ENCODE data around the gene FUT3.
A peak's percentile ranks its signal among the peaks of the same experiment; 100 is the strongest.

The FUT3 gene

DNA sequence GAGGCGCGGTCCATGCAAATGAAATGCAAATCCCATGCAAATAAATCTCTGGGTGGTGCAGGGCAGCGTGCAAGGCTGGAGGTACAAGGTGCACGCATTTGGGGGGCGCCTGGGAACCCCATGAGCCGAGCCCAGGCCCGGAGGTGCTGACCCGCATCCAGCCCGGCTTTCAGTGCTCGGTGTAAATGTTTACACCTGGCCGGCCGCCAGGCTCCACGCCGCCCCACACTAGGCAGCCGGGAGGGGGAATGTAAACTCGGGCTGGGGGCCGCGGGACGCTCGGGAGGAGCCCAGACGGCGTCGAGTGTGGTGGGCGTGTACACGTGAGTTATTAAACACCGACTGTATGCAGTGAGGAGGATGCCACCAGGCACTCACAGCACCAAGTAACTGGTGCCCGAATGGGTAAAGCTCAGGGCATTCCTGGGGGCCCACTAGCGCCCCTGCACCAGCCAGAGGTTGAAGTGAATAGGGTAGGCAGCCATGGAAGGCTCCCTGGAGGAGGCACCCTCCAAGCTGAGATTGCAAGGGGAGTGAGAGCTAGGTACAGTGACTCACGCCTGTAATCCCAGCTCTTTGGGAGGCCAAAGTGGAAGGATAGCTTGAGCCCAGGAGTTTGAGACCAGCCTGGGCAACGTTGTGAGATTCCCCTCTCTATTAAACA, 28.9 kb downstream of the FUT3 start:
- DNase-seq: no peak

DNA sequence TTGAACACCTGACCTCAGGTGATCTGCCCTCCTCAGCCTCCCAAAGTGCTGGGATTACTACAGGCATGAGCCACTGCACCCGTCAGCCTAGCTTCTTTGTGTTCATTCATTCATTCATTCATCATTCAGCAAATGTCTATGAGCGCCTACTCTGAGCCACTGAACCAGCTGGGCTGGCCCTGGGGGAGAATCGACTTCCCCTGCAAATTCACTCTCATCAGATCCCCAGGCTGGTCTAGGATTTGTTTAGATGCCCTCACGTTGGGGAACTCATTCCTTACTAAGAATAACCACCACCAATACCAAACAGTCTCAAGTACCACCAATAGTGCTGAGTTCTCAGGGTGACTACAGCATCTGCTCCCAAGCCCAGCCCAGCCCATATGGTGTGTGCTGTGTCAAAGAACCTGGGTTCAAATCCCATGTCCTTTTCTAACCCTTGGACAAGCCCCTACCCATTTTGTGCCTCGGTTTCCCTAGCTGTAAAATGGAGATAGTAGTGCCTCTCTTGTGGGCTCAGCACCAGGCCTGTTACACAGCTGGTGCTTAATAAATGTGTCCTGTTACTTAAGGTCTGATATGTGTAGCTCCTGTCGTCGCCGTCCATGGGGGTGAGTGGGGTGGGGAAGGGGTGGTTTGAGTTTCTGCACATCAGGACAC, 29.6 kb downstream of the FUT3 start:
- DNase-seq: no peak

DNA sequence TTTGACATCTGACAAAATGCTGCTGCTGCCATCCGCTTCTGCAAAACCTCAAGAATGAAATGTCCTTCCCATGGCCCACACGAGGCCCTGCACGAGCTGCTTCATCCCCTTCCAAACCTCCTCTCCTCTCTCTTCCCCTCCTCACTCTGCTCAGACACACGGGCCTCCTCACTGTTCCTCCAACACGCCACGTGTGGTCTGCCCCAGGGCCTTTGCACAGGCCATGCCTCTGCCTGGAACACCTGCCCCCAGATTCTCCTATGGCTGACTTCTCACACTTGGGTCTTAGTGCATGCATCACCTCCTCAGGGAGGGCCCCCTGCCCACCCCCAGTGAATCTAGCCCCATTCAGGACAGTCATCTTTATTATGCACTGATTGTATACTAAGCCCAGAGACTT, 30.5 kb downstream of the FUT3 start:
- DNase-seq: no peak

DNA sequence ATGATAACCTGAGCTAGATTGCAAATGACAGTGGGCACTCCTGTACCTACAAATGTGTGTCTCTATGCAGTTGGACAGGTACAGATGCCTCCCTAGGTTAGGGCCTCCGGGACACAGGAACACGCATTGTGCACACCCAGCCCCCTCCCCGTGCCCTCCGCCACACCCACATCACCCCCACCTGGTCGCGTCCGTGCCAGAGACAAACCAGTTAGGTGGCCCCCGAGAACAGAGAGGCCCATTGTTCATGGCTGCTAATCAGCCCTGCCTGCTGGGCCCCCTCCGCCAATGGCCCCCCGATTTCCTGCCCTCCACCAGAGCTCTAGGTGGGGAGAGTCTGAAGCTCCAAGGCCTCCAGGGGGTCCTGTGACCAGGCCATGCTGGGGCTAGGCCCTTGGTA, 32.7 kb downstream of the FUT3 start:
- DNase-seq: no peak

DNA sequence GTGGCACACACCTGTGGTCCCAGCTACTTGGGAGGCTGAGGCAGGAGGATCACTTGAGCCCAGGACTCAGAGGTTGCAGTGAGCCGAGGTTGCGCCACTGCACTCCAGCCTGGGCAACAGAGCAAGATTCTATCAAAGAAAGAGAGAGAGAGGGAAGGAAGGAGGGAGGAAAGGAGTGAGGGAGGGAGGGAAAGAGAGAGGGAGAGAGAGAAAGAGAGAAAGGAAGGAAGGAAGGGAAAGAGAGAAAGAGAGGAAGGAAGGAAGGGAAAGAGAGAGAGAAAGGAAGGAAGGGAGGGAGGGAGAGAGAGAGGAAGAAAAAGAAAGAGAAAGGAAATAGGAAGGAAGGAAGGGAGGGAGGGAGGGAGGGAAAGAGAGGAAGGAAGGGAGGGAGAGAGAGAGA, 34.0 kb downstream of the FUT3 start:
- no peak for DNase-seq

DNA sequence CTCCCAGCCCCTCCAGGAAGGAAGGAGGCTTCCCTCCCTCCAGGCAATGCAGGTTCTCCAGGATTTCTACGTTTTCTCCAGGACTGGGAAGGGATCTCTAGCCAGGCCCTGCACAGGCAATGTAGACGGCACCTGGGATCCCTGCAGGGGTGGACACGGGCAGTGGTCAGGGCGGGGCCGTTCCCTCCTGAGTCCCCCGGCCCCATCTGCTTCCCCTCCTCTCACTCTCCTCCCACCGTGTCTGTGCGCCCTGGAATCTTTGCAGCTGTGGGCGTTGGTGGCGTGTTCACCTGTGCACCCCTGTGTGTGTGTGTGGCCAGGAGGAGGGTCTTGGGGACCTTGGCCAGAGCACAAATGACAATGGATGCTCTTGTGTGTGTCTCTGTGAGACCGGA, 36.4 kb downstream of the FUT3 start:
- no peak for DNase-seq

DNA sequence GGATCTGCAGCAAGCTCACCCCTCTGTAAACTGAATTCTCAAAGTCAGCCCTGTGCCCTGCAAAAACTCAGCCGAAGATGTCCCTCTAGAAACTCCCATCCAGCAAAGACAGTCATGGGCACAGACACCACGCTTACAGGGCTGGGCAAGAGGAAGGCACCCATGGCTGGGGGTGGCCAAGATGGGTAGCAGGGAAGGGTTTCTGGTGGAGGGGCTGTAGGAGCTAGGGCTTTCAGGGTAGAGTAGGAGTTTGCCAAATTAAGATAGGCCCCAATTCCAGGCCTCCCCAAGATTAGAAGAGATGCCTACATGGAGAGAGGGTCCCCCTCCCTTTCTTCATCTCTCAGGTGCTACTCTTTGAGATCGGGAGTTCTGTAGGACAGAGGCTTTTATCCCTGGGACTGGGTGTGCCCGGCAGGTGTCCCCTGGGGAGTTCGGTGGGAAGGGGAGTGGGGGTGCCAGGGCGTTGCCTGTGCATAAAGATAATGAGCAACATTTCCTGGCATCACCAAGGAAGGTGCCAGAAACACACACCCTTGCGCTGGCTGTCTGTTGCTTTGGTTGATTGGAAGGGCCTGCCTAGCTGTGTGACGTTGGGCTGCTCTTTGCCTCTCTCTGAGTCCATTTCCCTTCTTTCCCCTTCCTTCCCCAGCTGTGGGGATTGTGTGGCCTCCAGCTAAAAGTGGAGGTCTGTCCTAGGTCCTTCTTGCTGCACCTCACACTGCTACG, 37.0 kb downstream of the FUT3 start:
- DNase-seq: no peak

DNA sequence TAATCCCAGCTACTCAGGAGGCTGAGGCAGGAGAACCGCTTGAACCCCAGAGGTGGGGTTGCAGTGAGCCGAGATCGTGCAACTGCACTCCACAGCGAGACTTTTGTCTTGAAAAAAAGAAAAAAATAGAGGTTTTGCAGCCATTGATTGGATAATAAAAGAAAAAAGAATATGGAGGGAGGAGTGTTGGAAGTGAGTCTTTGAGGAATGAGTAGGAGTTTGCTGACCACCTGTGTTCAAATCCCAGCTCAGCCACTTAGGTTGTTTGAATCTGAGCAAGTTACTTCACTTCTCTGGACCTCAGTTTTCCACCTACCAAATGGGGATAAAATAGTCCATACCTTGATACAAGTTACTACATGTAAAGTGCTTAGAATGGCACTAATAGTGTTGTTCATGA, 40.1 kb downstream of the FUT3 start:
- DNase-seq: no peak

DNA sequence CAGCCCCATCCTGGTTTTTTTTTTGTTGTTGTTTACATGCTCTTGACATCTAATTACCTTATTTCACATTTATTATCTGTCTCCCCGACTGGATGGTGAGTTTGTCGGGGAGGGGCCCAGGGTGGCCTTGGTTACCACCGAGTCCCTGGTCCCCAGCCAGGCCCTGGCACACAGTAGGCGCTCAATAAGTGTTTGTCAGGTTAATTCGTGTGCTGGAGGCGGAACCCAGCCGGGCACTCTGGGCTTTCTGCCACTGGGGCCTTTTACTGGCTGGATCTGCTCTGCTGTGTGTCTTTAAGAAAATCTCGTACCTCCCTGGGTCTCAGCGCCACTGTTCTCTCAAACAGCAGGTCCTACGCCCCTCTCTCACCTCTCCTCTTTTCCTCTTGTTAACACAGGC, 41.8 kb downstream of the FUT3 start:
- DNase-seq: no peak

DNA sequence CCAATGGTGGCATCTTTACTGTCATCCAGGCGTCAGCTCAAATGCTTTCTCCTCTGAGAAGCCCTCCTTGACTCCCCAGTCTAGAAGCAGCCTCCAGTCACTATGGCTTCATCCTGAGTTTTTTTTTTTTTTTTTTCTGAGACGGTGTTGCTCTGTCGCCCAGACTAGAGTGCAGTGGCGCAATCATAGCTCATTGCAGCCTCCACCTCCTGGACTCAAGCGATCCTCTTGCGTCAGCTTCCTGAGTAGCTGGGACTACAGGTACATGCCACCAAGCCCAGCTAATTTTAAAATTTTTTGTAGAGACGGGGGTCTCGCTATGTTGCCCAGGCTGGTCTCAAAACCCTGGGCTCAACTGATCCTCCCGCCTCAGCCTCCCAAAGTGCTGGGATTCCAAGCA, 42.2 kb downstream of the FUT3 start:
- DNase-seq: no peak

DNA sequence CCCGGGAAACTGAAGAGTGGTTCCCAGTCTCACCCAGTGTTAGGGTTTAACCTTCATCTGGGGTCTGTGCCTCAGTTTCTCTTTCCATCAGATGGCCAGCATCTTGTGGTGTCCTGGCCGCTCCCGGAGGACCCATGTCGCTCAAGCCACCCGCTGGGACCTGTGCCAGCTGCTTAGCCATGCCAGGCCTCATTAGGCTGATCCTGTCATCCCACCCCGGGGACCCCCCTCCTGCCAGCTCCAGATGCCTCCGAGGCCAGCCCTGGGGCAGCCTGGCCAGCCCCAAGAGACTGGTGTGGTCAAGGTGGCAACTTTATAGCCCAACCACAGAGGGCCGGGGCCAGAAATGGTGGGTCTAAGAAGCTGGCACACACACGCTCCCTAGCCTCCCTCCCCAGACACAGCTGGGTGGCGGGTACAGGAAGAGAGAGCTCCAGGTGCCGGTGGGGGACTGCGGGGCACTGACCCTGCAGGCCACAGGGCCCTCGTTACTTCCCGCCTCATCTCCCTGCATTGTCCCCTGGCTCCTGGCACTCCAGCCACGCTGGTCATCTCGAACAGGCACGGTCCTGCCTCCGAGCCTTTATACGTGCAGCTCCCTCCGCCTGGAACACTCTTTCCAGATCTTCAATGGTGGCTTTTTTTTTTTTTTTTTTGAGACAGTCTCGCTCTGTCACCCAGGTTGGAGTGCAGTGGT, 43.0 kb downstream of the FUT3 start:
- no peak for DNase-seq

DNA sequence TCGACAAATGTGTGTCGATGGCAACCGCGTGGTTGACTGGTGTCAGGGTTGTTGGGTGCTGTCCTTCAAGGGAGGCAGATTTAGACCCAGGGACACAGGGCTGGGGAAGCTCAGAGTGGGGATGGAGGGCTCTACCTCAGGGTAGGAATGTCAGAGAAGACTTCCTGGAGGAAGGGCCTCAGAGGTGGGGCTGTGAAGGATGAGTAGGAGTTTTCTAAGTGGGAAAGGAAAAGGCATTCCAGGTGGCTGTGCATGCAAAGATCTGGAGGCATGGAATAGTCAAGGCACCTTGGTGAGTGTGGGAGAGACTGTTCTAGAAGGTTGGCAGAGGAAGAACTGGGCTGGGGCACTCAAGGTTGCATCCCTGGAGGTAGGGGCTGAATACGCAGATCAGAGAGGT, 44.3 kb downstream of the FUT3 start:
- no peak for DNase-seq

DNA sequence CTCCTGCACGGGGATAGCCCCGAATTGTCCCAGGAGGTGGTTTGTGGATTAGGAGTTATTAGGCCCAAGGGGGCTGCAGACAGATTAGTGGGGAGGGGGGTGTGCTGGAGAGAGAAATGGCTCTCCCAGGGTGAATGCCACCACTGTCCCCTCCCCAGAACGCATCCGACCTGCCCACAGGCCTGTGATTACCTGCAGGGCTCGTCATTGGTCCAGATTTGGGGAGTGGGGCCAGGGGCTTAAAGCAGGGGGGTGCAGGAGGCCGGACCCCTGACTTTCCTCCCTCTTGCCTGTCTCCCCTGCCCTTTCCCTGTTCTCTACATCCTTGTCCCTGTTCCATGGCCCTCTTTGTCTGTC, 45.1 kb downstream of the FUT3 start:
- DNase-seq: no peak

DNA sequence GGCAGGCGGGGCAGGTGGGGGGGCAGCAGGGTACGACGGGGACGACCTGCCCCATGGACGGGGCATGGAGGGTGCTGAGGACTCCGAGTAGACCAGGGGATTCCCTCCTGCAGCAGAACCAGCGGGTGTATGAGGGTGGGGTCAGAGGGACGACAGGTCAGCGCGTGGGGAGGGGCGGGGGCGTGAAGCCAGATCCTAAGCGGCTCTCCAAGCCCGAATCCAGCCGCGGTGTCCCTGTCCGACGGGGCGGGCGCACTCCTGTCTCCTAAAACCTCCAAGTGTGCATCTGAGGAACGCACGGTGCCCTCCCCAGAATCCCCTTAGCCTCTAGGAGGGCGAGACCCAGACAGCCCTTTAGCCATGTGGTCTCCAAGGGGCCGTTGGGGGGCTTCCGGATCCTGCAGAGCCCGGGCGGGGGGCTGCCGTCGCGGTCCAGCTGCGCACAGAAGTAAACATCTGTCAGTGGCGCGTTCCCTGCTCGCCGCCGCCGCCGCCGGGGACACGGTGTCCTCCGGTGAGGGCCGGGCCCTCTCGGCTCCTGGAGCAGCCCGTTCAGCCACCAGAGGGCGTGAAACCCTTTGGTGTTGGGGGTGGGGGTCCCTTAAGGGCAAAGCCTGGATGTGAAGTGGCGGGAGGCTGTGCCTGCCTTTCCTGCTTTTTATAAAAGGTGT, 45.7 kb downstream of the FUT3 start:
- DNase-seq: peak; percentile 47 to 59

DNA sequence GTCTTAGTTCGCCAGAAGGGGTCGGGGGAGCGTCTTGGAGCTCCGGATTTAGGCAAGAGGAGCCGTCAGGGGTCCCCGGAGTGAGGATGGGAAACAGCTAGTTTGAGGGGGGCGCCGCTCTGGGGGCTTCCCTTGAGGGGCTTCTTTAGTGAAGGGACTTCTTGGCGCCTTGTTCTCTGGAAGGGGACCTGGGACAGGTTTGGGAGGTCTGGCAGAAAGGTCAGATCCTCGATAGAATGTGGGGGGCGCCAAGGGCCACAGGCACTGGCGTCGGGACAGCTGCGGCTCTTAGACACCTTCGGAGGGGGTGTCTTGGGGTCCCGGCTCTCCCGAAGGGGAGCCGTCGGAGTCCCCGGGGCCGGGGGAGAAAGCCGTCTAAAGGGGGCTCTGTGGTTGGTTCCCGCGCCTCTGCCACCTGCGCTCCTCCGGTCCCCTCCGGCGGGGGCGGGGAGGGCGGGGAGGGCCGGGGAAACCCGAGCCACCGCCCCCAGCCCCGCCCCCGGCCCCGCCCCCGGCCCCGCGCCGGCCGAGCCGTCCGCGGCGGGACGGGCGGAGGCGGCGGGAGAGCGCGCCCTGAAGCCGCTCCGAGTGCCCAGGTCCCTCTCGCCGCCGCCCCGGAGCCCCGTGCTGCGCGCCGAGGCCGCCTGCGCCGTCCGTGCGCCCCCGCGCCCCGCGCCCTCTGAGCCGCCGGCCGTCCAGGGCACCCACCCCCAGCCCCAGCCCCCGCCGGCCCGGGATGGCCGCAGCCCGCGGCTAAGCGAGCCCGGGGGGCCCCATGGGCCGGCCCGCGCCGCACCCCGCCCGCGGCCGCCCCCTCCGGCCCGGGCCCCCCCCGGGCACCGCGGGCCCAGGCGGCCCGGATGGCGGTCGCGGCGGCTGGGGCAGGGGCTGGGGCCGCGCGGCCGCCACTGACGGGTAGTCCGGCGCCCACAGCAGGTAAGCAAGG, 46.5 kb downstream of the FUT3 start, which contains the start of gene NRTN:
NRTN (plus strand) TSS at position 552 of the 946 bp plus-strand sequence. CDS start 19,099 bp downstream, outside the sequence.
- DNase-seq: peak; percentile 31 to 54

DNA sequence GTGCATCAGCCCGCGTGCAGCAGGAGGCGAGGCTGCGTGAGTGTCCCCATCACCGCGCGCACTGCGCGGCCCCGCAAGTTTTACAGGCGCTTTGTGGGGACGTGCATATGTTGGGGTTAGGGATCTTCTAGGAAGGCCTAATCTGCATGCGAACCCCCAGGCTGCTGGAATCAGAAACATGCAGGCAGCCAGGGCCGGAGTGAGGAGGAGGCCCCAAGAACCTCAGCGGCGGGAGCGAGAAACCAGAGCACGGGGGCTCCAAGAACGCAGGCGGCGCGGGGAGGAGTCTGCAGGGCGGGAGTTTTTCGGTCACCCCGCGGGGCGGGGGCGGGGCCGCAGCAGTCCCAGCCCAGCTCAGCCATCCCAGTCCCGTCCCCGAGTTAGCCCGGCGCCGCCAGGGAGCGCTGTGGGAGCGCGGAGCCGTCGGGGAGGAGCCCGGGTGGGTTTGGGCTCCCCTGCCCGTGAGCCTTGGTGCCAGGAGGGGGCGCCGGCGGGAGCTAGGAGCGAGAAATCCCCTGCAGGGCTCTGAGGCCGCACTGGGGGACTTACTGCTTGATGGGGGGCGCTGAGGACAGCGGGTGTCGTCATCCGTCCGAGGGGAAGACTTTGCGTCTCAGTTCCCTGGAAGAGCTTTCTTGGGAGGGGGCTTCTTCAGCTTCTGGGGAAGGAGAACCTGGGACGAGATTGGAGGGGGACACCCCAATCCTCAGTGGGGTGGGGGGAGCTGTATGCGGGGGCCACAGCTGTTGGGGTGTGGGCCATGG, 47.3 kb downstream of the FUT3 start:
- peak; percentile 88 to 89 for DNase-seq

DNA sequence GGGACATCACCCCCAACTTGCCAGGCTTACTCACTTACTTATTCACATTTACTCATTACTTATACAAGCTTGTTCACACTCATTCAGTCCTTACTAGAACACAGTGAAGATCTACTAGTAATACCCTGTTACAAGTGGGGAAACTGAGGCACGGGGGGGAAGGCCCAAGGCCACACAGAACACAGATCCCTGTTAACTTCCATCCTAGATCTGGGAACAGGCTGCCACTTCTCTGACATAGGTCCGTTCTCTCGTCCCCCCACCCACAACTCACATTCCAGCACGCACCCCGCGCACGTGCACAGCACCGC, 47.9 kb downstream of the FUT3 start:
- DNase-seq: no peak

DNA sequence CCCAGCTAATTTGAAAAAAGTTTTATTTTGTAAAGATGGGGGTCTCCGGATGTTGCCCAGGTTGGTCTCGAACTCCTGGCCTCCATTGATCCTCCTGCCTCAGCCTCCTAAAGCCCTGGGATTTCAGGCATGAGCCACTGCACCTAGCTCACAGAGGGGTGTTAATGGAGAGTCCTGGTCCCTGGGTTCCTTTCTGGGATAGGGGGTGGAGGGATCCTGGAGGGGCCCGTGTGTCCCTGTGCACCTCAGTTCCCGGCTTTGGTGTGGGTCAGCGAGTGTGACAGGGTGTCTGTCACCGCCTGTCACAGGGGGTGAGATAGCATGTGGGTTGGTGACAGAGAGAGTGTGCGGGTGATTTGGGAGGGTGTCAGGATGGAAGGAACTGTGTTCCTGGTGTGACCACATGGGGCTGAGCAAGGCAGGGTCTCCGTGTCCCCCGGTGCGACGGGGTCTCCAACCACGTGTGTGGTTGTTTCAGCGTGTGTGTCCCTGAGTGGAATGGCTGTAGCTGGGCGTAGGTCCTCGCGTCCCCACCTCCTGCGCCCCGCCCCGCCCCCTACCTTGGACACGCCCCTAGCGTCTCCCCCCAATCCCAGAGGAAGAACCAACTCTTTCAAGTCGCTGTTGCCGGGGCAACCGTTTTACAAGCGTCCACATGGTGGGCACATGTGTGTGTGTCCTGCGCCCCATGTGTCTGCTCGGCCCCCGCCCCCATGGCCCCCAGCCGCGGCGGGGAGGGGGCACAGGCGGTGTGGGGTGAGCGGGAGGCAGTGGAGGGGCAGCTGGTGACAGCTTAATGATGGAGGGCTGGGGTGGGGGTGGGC, 49.2 kb downstream of the FUT3 start:
- DNase-seq: no peak

DNA sequence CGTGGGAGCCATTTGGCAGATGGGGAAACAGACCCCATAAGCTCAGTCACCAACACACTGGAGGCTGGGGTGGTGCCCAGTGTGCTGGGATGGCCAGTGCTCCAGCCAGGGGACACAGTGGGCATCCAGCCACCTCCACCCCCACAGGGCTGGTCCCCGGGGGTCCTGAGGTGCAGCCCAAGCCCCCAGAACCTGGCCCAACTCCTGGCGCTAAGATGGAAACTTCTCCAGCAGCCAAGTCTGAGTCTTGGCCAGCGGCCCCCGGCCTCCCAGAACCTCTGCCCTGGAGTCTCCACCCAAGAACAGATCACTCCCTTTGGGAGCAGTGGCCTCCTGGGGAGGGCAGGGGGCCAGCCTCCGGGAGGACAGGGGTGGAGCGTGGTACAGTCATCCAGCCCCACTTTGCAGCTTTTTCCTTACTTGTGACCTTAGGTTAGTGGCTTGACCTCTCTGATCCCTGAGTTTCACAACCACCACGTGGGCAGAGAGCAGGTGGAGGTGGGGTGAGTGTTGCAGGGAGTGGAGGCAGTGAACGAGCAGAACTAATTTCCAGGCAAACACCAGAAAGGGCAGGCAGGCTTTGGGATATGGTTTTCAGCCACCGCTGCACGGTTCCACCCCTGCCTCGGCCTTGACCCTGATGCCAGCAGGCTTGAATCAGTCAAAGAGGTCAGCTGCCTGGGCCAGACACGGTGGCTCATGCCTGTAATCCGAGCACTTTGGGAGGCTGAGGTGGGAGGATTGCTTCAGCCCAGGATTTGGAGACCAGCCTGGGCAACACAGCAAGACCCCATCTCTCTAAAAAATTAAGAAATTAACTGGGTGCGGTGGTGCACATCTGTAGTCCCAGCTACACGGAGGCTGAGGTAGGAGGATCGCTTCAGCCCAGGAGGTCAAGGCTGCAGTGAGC, 50.6 kb downstream of the FUT3 start:
- no peak for DNase-seq

All from activated CD4-positive, alpha-beta T cell treated with anti-CD3 and anti-CD28 coated beads, Interleukin-2, amount 50 U/mL, for 4 hours (primary cell).